ENCODE measurements around the gene HOXA13. TPM values are rescaled to one million over a fixed set of nuclear protein-coding genes. Genes with fewer than 3 reads are reported as not detected.

Gene HOXA13
- polyA plus RNA-seq, 1 donor from 2014 or later = not detected

DNA sequence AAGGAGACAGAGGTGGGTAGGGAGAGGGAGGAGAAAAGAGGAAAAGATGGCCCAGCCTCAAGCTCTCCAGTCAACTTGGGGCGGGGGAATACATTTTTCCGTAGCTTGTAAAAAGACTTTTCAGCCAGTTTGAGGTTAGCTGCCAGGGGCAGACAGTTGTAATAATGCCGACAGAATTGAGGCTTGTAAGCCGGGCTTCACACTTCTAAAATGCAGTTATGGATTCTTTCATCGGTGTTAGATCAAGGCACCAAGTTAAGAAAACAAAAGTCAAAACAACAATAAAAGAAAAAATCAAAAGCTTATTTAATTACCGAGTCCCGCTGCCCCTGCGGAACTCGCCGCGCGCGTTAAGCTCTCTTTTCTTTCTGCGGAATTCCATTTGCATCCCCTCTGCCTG is 42.3 kb upstream of the HOXA13 start:
- Mint-ChIP-seq H3K27ac (peak overlapping the region; percentile 81 to 88 (median 85)), H3K27me3 (peaks cover 74% of the 10 kb centered on the region), H3K4me3 (peak overlapping the region in 3 of 4 donors; percentile 23 to 74 (median 59)), H3K36me3 (peaks cover 2% of the 10 kb centered on the region), H3K9me3 (peaks cover 0 to 9% (median 0%) of the 10 kb centered on the region in 3 donors), H3K4me1 (peaks cover 8 to 22% (median 12%) of the 10 kb centered on the region in 3 donors)

DNA sequence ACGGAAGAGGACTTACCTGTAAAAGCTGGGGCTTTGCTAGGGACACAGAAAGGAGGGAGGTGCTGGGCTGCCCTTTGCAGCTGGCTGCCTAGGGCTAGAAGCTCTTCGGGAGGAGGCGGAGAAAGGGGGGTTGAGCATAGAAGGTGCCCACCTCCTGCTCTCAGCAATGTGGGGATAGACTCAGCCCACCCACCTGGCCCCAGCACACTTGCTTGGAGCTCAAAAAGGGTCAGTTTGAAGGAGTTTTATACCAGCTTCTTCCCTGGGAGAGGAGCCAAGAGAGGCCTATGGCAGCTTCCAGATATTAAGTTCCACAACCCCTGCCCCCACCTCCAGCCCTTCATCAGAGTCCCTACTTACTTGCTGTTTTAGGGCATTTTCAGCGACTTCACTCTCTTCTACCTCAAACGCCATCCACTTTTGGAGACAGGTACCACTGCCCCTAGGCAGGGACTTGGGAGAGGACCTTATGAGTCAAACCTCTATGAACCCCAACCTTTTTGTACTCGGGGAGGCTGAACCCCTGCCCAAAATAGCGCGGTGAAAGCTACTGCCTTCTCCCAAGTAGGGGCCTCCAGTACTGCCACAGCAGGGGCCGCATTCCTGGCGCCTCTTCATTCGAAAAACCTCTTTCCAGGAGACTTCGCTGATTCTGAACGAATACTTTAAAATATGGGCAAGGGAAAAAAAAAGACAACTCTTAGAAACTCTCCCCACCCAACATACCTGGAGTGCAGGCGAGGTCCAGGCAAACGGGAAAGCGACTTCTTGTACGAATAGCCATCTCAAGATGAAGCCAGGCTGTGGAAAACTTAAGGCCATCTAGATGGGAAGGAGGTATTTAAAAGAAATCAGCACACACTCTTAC is 41.5 kb upstream of the HOXA13 start:
- peaks cover 75% of the 10 kb centered on the region for H3K27me3 Mint-ChIP-seq
- H3K4me1 Mint-ChIP-seq = peaks cover 8 to 22% (median 12%) of the 10 kb centered on the region in 3 donors
- peak overlapping the region; percentile 81 to 88 (median 85) for H3K27ac Mint-ChIP-seq
- peak overlapping the region in 2 of 4 donors; percentile 34 to 60 for H3K4me3 Mint-ChIP-seq
- no peaks in the 10 kb centered on the region for H3K36me3 Mint-ChIP-seq
- H3K9me3 Mint-ChIP-seq = peaks cover 0 to 9% (median 0%) of the 10 kb centered on the region in 3 donors

DNA sequence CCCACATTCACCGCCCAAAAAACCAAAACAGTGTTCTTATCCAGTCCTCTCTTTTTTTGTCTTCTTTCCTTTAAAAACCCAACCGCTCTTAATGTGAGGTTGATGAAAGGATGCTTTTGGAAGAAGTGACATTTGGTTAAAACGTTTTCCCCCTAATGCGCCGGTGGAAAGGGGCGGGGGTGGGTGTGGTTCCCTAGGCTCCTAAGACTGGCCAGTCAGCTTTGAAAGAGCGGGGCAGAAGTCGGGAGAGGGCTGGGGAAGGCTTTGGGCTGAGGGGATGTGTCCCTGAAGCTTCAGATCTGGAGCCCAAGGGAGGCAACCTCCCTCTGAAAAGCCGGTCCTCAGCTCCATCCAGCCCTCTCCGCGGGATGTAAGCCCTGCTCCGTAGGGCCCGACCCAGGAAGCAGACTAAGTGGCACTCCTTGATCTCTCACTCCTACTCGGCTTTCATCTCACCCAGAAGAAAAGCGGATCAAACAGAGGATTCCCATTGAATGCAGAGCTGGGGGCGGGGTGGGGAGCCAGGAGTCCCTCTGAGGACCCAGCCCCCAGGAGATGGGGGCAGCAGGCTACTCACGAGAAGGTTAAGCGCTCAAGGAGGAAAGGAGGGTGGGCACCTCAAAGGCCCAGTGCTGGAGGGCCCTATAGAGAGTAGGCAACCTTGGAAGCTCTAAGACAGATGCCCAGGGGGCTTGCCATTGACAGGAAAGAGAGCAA is 40.3 kb upstream of the HOXA13 start:
- H3K36me3 Mint-ChIP-seq = no peaks in the 10 kb centered on the region
- H3K4me1 Mint-ChIP-seq = peaks cover 8 to 22% (median 16%) of the 10 kb centered on the region in 3 donors
- peaks cover 0 to 9% (median 0%) of the 10 kb centered on the region in 3 donors for H3K9me3 Mint-ChIP-seq
- peak overlapping the region; percentile 9 to 88 (median 73) for H3K27ac Mint-ChIP-seq
- peak overlapping the region in 3 of 4 donors; percentile 45 to 60 (median 51) for H3K4me3 Mint-ChIP-seq
- peaks cover 80% of the 10 kb centered on the region for H3K27me3 Mint-ChIP-seq

DNA sequence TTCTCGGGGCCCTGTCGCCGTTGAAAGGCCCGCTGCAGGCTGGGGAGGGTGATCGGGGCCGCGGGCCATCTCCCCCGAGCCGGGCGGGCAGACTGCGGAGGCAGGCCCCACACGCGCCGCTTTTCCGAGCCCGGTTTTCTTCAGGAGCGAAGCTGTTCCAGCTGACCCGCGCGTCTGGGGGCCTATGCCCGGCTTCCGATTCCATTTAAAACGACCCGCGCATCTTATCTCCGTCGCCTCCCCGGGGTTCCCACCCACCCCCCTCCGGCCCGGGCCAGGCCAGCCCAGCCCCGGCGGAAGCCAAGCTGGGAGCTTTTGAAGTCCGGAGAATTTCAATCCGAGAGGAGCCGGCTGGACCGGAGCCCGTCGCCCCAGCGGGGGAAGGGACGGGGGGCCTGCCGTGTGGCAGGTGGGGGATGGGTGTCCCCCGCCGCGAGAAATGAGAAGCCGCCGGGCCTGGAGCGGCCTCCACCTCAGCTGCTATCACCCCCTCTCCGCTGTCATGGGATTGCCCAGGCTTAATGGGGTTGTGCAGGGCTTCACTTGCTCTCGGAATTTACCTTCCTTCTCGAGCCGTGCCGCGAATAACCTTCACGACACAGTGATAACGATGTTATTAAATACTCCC is 39.6 kb upstream of the HOXA13 start:
- Mint-ChIP-seq H3K4me3 (peak overlapping the region; percentile 30 to 76 (median 60)), H3K36me3 (no peaks in the 10 kb centered on the region), H3K27me3 (peaks cover 77% of the 10 kb centered on the region), H3K4me1 (peaks cover 8 to 22% (median 16%) of the 10 kb centered on the region in 3 donors), H3K27ac (peak overlapping the region in 2 of 3 donors; percentile 39 to 88), H3K9me3 (peaks cover 0 to 5% (median 0%) of the 10 kb centered on the region in 3 donors)

DNA sequence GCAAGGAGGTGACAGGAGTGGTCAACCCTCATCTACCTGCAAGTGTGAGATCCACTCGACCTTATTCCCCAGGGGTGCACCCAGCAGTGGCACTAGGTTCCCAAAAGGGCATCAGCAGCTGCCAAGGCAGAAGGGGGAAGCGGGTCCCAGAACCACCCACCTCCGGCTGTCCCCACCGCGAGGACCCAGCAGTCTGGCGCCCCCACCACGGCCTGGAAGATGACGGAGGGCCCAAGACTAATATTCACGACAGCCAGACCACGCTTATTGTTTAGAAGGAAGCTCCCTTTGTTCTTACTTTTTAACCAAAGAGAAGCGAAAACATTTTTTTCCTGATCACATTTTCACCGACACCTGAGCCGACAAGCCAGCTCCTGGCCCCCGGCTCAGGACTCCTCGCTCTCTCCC is 39.1 kb upstream of the HOXA13 start:
- peaks cover 78% of the 10 kb centered on the region for H3K27me3 Mint-ChIP-seq
- peaks cover 0 to 3% (median 0%) of the 10 kb centered on the region in 3 donors for H3K9me3 Mint-ChIP-seq
- H3K27ac Mint-ChIP-seq = peak overlapping the region; percentile 2 to 80 (median 50)
- peaks cover 6 to 22% (median 13%) of the 10 kb centered on the region in 3 donors for H3K4me1 Mint-ChIP-seq
- H3K36me3 Mint-ChIP-seq = no peaks in the 10 kb centered on the region
- peak overlapping the region; percentile 30 to 76 (median 52) for H3K4me3 Mint-ChIP-seq

DNA sequence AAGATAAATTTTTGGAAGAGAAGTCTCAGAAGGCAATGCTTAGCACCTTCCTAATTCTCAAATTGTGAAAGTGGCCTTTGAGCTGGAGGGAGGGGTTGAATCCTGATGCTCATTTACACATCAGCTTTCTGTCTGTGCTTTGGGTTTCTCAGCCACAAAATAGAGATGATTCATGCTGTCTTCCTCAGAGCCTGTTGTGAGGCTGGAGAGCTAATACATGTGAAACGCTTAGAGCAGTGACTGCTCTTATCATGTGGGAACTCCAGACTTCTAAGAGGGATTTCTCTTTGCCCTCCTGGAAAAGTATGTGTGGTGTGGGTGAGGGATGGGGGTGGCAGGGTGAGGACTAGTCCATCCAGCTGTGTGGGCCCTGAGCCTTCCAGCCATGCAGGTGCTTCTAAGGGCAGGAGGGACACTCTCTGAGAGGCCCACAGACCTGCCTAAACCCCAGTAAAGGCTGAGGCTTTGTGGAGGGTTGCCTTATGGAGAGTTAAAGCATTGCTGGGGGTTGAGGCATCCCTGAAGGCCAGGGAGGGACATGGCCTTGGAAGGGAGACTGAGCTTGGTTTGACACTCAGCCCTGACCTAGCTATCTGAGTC is 37.9 kb upstream of the HOXA13 start:
- Mint-ChIP-seq H3K4me1 (peaks cover 2 to 22% (median 9%) of the 10 kb centered on the region in 3 donors), H3K9me3 (peaks cover 0 to 3% (median 0%) of the 10 kb centered on the region in 3 donors), H3K27me3 (peaks cover 77% of the 10 kb centered on the region), H3K4me3 (peak overlapping the region in 1 of 4 donors; percentile 48), H3K36me3 (no peaks in the 10 kb centered on the region), H3K27ac (peak overlapping the region in 2 of 3 donors; percentile 2 to 80)

DNA sequence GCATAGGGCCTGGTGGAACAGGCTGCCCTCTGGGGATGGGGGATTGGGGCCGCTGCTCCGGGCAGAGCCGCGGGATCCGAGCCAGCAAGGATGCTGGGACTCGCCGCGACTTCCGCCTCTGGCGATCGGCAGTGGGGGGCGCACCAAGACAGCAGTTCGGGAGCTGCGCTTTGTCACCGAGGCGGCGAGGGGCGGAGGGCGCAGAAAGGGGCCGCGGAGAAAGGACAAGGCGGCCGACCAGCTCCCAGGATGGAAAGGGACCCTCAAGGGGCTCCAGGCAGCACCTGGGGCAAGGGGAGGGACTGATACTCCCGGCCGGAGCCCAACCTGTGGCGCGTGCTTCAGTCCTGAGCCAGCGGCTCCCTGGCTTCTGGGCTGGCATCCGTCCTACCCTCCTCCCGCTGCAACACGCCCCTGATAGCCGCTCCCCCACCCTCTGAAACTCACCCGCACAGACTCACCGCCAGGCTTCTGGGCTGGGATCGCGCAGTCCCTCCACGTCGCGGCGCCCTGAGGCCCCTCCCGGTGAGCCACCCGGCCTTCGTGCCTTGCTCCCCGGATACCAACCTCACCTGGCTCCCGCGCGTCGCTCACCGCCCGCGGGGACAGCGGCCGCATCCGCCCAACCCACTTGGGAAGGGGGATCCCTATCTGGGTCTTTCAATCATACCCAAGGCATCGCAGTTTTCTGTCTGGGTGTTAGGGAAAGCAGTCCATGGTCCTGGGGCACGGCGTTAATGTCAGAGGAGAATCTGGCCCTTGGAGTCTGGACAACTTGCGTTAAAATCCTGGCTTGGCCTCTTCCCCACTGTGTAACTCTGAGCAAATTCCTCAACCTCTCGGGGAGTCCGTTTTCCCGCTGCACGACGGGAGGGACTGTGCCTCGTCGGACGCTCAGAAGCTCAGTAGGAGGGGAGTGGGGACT is 35.8 kb upstream of the HOXA13 start:
- peaks cover 0 to 18% (median 6%) of the 10 kb centered on the region in 3 donors for H3K4me1 Mint-ChIP-seq
- H3K9me3 Mint-ChIP-seq = no peaks in the 10 kb centered on the region
- H3K4me3 Mint-ChIP-seq = peak overlapping the region in 3 of 4 donors; percentile 46 to 82 (median 65)
- H3K36me3 Mint-ChIP-seq = no peaks in the 10 kb centered on the region
- peak overlapping the region in 2 of 3 donors; percentile 28 to 34 for H3K27ac Mint-ChIP-seq
- H3K27me3 Mint-ChIP-seq = peaks cover 60% of the 10 kb centered on the region

DNA sequence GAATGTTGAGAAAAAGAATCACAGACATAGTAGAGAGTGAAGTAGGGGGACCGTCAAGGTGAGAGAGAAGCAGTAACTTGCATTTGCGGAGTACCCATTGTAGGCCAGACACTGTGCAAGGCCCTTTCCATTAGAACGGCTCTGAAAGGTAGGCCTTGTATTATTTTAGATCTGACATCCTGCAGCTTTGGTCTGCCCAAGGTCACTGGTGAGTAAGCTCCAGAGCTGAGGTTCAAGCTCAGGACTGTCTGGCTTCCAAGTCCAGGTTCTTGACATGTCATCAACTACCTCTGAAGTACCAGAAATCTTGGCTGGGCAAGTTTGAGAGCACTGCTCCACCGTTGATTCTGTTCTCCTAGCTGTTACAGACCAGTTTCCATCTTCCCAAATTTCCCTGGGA is 29.6 kb upstream of the HOXA13 start:
- no peaks in the 10 kb centered on the region for H3K9me3 Mint-ChIP-seq
- no peak overlapping the region for H3K27ac Mint-ChIP-seq
- H3K4me3 Mint-ChIP-seq = no peak overlapping the region
- no peaks in the 10 kb centered on the region for H3K36me3 Mint-ChIP-seq
- no peaks in the 10 kb centered on the region for H3K4me1 Mint-ChIP-seq
- peaks cover 32% of the 10 kb centered on the region for H3K27me3 Mint-ChIP-seq

DNA sequence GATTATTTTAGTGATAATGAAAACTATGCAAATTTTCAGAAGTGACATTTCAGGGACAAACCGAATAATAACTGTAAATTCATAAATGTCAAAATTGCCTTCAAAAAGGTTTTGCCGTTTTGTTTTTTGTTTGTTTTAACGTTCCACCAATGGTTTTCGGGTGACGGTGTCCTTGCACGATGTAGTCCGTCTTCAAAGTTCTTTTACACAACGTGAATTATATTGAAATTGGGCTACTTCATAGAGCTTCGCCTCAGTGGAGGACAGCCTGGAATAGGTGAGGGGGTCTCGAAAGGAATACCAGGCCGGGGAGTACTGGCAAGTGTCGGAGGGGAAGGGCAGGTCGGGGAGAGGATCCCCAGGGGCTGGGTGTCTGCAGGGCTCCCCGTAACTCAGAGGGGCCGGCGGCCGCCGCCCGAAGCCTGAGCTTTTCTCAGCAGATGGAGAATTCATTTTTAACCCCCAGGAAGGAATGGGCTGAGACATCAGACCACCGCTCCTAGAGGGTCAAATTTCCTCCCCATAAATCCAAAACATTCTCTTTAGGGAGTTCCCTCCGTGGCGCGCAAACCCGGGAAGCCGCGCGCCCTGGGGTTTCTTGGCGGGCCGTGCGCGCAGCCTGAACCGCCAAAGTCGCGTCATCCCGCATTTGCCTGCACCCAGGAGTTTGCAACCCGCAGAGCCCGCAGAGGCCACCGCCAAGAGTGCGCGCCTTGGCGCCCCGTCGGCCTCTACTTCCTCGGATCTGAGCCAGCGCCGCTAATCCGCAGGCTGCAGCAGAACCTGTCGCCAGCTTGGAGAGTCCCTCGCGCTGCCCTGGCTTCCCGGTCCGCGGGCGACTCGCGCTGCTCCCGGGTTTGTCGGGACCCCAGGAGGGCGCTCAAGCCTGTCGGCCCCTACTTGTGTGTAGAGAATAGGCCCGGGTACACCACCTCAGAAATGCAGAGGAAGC is 25.4 kb upstream of the HOXA13 start:
- H3K4me3 Mint-ChIP-seq = no peak overlapping the region
- peaks cover 51% of the 10 kb centered on the region for H3K27me3 Mint-ChIP-seq
- no peaks in the 10 kb centered on the region for H3K4me1 Mint-ChIP-seq
- peak overlapping the region in 1 of 3 donors; percentile 24 for H3K27ac Mint-ChIP-seq
- no peaks in the 10 kb centered on the region for H3K36me3 Mint-ChIP-seq
- H3K9me3 Mint-ChIP-seq = peaks cover 0 to 2% (median 0%) of the 10 kb centered on the region in 3 donors

DNA sequence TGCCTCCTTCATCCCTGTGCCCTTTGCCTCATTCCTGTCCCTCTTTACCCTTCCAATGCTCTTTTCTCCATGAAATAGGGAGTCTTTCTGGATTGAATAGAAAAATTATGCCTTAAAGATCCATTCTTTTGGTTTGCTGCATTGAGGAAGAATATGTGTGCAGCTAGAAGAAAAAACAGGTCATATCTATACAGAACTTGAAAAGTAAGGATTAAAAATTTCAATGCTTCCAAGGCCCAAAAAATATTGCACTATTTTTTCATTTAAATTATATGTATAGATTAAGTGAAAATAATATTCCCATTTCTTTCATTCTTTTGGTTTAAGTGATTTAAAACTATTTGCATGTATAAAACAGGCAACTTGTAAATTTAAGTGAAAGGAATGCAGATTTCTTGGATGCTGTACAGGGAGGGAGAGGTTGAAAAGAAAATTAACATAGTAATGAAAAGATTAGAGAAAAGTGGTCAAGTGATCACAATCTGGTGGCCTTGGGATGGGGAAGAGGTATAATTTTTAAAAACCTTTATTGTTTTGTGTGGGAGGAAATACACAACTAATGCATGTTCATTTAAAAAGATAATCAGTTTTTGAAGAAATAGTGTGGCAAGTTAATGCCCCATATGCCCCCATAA is 24.2 kb upstream of the HOXA13 start:
- H3K27me3 Mint-ChIP-seq = peaks cover 61% of the 10 kb centered on the region
- H3K27ac Mint-ChIP-seq = no peak overlapping the region
- peaks cover under 1% of the 10 kb centered on the region for H3K36me3 Mint-ChIP-seq
- no peak overlapping the region for H3K4me3 Mint-ChIP-seq
- H3K9me3 Mint-ChIP-seq = peaks cover 0 to 2% (median 0%) of the 10 kb centered on the region in 3 donors
- peaks cover 0 to 5% (median 3%) of the 10 kb centered on the region in 3 donors for H3K4me1 Mint-ChIP-seq

DNA sequence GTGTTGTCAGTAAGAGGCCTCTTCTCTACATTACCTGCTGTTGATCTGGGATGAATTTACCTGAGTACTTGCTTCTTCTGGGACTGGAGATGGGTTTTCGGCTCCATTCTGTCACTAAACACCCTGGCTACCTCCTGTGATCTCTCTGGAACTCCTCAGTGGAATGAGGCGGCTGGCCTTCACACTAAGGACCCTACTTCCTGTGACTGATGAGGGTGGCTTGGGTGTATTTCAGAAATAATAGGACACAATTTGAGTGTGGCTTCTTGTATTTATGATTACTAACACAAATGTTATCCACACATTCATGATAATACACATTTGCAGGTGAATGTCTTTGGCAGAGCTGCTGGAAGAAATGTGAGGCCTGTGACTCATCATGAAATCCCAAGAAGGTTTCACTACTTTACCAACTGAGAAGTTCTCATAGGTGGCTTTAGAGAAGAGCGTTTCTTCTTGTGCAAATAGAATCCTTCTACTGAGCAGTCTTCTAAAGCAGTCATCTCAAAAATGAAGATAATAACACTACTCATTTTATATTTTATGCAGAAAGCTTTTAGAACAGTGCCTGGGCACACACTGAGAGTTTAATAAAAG is 21.4 kb upstream of the HOXA13 start:
- Mint-ChIP-seq H3K9me3 (peaks cover 0 to 2% (median 0%) of the 10 kb centered on the region in 3 donors), H3K4me3 (peak overlapping the region in 2 of 4 donors; percentile 10 to 42), H3K27ac (no peak overlapping the region), H3K4me1 (peaks cover 0 to 5% (median 5%) of the 10 kb centered on the region in 3 donors), H3K36me3 (peaks cover 2% of the 10 kb centered on the region), H3K27me3 (peaks cover 61% of the 10 kb centered on the region)

DNA sequence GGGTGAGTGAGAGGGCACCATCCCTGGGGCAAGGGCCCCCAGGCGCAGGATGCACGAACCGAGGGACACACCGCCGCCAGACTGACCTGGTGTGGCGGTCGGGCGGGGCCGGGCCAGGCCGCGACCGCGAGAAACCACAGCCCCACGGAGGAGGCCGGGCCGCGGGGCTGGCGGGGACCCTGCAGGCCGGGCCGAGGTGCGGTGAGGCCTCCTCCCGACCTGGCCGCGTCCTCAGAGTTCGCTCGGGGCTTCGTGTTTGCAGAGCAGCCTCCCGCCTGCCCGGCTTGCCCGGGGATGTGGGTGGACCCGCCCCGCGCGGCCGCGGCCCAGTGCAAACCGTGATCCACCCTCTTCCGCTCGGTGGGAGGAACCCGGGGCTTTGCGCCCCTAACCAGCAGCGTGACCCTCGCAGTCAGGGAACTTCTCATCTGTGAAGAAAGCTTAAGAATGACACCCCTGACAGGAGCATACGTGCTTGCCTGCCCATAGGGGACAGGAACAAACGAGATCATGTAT is 20.6 kb upstream of the HOXA13 start:
- Mint-ChIP-seq H3K36me3 (peaks cover 2% of the 10 kb centered on the region), H3K9me3 (peaks cover 0 to 2% (median 0%) of the 10 kb centered on the region in 3 donors), H3K27ac (no peak overlapping the region), H3K4me3 (peak overlapping the region in 1 of 4 donors; percentile 10), H3K27me3 (peaks cover 63% of the 10 kb centered on the region), H3K4me1 (peaks cover 0 to 5% (median 5%) of the 10 kb centered on the region in 3 donors)
